Epithelial cell of esophagus (primary cell): ENCODE data around the gene MCC.

Experiments
- DNase-seq: peaks from one replicate; pipeline ENCODE4 v3.0.0; 2010; ENCODE audit warnings: low read depth
- H3K4me3 ChIP-seq: 2 replicates; pipeline ENCODE4 v1.5.1; 2011; ENCODE audit warnings: mild to moderate bottlenecking, low read length, control low read depth
- TF ChIP-seq, protein P1 (sequence below): IDR thresholded peaks from 2 replicates; pipeline ENCODE4 v1.5.1; 2011; ENCODE audit warnings: low read depth, mild to moderate bottlenecking, low read length, control low read depth, inconsistent platforms; ENCODE audit not compliant: insufficient read depth; ENCODE audit errors: missing control alignments

MCC gene

DNA sequence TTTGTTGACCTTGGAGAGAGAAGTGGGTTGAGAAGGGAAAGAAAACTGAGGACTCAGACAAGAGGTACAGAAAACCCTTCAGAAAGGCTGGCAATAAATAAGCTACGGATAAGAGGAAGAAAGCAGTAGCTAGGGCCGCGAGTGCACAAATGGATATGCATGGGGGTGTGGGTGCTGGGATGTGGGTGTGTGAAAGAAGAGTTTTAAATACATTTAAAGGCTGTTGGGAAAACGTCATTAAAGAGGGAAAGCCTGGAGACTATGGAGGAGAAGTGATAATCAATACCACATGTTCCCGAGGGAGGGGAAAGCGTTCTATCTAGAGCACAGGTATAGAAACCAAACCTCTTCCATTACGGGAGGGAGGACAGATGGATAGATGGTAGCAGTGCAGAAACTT is 230.7 kb downstream of the MCC start:
- DNase-seq: no peak
- TF ChIP-seq, protein P1, sequence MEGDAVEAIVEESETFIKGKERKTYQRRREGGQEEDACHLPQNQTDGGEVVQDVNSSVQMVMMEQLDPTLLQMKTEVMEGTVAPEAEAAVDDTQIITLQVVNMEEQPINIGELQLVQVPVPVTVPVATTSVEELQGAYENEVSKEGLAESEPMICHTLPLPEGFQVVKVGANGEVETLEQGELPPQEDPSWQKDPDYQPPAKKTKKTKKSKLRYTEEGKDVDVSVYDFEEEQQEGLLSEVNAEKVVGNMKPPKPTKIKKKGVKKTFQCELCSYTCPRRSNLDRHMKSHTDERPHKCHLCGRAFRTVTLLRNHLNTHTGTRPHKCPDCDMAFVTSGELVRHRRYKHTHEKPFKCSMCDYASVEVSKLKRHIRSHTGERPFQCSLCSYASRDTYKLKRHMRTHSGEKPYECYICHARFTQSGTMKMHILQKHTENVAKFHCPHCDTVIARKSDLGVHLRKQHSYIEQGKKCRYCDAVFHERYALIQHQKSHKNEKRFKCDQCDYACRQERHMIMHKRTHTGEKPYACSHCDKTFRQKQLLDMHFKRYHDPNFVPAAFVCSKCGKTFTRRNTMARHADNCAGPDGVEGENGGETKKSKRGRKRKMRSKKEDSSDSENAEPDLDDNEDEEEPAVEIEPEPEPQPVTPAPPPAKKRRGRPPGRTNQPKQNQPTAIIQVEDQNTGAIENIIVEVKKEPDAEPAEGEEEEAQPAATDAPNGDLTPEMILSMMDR: no peak
- no peak overlapping the region for H3K4me3 ChIP-seq

DNA sequence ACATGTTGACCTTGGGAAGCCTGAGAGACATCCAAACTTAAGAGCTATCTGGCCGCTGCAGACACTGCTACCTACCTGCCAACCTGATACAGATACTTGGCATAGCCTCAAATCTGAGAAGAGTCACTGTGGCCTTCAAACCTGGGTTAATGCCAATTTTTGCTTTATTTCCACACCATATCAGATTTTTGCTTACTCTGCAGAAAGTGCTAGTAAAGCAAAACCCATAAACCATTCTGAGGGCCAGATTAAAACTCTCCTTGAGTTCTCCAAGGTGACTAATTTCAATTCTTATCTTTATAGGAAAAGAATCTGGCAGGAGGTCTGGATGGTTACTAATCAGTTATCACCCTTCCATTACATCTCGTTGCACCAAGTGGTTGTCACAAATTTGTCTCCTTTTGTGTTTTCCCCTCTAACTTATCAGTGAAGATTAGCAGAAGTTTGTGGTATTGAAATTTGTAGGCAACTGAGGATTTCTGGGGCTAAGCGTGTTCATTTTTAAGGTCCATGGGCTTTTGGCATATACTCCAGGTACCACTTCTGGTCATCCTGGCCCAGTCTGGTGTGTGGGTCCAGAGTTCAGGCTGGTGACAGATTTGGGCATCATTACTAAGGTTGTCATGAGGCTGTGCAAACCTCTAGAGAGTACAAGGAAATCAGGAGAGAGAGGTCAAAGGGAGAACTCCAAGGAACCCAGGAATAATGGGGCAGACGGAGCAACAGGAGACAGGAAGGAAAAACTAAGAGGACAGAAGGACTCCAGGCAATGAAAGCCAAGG is 231.4 kb downstream of the MCC start:
- no peak overlapping the region for H3K4me3 ChIP-seq
- TF ChIP-seq, protein P1: no peak

DNA sequence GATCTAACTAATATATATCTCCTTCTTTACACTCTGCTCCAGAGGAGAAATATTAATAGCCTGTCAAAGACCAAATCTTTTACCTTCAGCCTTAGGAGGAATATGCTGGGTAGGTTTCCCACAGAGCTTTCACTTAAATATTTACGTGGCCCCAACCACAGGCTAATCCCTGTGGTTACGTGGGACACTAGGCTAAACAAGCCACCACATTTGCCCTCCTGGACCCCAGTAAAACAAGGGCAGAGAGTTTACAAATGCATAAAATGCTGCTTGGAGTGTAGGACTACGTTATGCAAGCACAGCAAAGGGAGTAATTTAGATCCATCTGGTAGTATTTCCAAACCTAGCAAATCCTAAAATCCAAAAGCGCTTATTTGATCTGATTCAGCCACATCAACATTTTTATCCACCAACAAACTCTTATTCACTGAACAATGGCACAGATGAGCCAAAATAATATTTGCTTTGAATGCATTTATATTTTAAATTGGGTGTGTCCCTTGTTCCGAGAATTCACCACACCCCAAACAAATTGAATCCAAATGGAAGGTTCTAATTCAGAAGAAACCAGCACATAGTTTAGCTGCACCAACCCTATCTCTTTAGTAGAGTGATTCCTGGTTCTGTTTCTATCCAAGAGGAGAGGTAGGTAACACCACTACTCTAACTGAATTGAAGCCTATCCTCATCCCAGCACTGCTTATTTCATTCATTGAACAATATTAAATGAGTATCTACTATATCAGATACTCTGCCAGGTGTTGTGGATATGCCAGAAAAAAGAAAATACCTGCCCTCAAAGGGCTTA is 232.5 kb downstream of the MCC start:
- DNase-seq: no peak
- TF ChIP-seq, protein P1: no peak
- H3K4me3 ChIP-seq: no peak overlapping the region

More for the DNA sequence above, 231.4 kb downstream of the MCC start:
- no peak for DNase-seq

DNA sequence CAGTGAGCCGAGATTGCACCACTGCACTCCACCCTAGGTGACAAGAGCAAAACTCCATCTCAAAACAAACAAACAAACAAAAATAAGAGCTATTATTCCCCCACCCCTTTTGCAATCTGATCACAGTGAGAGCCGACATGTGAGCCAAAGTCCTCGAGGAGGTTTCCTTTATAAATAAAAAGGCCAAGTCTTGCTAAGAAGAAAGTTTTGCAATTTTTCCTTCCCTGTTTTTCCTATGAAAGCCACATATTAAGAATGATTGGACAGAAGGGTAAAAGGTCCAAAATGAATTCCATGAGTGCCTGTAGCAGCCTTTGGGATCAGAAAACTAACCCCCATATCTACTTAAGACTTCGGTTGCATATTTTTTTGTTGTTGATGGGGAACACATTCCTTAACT is 233.1 kb downstream of the MCC start:
- no peak overlapping the region for H3K4me3 ChIP-seq
- TF ChIP-seq, protein P1: no peak
- no peak for DNase-seq

DNA sequence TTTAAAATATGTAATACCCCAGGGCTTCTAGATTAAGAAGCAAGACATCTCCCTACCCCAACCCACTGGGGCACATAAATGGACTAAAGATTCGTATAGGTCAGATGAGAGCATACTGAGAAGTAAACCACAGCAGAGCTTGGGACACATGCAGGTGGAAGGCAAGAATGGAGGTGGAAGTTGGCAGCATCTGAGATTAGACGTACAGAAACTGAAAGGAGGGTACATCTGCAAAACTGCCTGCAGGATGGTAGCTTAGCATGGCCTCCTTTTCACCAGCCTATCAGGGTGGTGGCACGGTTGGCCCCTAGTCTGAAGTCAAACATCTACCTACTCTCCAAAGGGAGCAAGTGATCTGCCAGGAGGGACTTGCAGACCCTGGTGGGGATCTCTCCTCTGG is 235.2 kb downstream of the MCC start:
- TF ChIP-seq, protein P1: no peak
- no peak overlapping the region for H3K4me3 ChIP-seq
- no peak for DNase-seq

DNA sequence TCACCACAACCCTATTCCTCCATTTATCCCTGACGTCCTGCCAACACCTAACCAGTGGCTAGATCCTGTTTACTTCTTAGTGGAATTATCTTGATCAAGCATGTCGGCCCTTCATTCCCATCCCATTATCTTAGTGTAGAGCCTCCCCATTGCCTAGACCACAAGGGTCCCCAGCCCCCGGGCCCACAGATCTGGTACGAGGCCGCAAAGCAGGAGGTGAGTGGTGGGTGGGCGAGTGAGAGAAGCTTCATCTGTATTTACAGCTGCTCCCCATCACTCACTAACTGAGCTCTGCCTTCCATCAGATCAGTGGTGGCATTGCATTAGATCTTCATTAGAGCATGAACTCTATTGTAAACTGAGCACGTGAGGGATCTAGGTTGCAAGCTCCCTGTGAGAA is 236.2 kb downstream of the MCC start:
- TF ChIP-seq, protein P1: no peak
- H3K4me3 ChIP-seq: no peak overlapping the region
- DNase-seq: no peak
